NCI-H526 (cell line): Measurements from ENCODE around the gene CRY2.
"Not testable (repeated sequence)": the region's sequence is repeated elsewhere in the genome, so short reads cannot be mapped to it uniquely, and the experiment has no call there.

ENCODE experiments used
- DNase-seq, 2 experiments: peaks; one replicate each; lab custom pipeline; 2025; lab: John Stamatoyannopoulos, UW

Gene CRY2

GRCh38 chr11:45899448-45900174, 52.3 kb downstream of the CRY2 start:
- DNase-seq = peak; percentile 44 to 87

DNA sequence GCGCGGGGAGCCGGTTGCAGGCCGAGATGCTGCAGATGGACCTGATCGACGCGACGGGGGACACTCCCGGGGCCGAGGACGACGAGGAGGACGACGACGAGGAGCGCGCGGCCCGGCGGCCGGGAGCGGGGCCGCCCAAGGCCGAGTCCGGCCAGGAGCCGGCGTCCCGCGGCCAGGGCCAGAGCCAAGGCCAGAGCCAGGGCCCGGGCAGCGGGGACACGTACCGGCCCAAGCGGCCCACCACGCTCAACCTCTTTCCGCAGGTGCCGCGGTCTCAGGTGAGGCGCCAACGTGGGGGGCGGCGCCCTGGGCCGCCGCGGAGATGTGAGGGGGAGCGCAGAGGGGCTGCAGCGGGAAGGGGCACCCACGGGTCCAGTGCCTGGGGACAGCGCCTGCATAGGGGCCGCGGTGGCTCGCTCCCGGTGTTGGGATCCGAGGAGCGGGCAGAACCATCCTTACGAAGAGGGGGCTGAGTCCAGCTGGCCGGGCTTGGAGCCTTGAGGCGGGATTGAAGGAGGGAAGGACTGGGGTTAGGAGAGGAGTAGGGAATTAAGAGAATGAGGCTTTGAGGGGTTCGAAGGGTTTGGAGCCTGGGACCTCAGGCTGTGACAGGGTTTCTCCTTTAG, 53.0 kb downstream of the CRY2 start:
- not testable (repeated sequence) for DNase-seq

DNA sequence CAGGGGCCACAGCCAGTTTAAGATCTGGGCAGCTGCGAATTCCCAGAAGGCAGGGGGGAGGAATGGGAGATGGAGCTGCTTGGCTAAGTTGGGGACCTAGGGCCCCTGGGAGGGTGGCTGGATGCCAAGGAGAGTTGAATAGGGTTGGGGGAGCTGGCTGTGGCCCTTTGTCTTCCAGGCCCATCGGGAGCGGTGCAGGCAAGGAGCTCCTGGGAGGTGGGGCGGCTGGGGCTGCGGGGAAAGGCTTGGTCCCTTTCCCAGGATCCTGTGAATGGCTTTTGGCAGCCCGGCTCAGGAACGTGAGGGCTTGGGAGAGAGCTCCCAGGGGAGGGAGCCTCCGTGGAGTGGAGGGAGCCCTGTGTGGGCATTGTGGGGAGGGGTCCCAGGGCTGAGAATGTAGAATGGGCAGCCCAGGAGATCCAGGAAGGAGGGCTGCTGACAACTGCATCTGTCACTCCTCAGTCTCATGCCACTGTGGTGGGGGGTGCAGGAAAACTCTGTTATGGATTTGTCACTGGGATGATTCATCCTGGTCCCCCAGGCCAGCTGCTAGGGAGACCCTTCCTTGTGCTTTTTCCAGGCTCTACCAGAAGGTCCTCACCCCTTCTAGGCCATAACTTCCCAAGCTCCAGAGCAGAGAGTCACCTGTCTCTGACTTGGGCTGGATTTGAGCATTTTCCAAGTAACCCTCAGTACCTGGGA, 53.8 kb downstream of the CRY2 start:
- no peak for DNase-seq

GRCh38 chr11:45901626-45902025, 54.4 kb downstream of the CRY2 start:
- no peak for DNase-seq

DNA sequence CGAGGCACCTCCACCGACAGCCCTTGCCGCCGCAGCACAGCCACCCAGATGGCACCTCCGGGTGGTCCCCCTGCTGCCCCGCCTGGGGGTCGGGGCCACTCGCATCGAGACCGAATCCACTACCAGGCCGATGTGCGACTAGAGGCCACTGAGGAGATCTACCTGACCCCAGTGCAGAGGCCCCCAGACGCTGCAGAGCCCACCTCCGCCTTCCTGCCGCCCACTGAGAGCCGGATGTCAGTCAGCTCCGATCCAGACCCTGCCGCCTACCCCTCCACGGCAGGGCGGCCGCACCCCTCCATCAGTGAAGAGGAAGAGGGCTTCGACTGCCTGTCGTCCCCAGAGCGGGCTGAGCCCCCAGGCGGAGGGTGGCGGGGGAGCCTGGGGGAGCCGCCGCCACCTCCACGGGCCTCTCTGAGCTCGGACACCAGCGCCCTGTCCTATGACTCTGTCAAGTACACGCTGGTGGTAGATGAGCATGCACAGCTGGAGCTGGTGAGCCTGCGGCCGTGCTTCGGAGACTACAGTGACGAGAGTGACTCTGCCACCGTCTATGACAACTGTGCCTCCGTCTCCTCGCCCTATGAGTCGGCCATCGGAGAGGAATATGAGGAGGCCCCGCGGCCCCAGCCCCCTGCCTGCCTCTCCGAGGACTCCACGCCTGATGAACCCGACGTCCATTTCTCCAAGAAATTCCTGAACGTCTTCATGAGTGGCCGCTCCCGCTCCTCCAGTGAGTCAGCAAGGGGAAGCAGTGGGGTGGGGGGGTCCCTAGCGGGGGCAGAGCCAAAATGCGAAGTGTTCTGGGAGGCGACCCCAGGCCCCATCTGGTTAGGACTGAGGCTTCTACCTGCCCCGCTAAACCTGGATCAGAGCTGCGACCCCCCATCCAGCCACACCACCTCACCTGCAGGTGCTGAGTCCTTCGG, 55.4 kb downstream of the CRY2 start:
- no peak for DNase-seq

- no peak for DNase-seq
Measured at GRCh38 chr11:45904309-45904915, 57.1 kb downstream of the CRY2 start.

GRCh38 chr11:45905095-45905494, 57.8 kb downstream of the CRY2 start:
- no peak for DNase-seq

DNA sequence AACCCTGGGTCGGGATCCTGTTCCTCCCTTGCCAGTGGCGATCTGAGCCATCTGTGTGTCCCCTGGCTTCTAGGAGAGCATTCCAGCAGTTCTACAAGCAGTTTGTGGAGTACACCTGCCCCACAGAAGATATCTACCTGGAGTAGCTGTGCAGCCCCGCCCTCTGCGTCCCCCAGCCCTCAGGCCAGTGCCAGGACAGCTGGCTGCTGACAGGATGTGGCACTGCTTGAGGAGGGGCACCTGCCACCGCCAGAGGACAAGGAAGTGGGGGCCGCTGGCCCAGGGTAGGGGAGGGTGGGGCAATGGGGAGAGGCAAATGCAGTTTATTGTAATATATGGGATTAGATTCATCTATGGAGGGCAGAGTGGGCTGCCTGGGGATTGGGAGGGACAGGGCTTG, 58.3 kb downstream of the CRY2 start:
- DNase-seq = not testable (repeated sequence)

- no peak for DNase-seq
Measured at GRCh38 chr11:45906096-45906682, 58.9 kb downstream of the CRY2 start.

DNA sequence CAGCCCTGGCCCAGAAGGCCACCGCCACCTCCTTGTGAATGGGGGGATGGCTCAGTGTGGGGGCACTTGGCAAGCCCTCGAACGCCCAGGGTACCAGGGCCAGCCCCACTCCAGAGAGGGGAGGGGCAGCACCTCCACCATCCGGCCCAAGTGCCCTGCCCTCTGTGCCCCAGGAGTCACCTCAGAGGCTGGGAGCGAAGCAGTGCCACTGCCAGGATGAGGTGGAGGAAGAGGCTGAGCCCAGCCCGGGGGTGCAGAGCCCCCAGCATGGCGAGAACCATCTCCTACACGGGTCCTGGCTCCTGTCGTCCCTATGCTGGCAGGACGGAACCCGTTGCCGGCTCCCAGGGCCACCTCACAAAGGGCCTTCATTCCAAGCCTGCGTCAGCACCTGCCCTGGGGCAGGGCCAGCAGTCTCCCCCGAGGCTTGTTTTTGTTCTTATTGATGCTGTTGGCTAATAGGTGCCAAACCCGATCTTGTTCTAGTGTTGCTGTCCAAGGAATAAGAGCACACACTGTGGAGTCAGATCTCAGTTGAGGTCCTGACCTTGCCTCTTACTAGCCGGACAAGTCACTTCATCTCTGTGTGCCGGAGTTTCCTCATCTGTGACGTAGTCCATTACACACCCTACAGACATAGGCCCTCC, 59.8 kb downstream of the CRY2 start, which contains the start of gene FREY1:
Gene FREY1 (minus strand): TSS at position 307 of the 647 bp plus-strand sequence. CDS start 26 bp downstream, at position 281.
- DNase-seq = no peak

DNA sequence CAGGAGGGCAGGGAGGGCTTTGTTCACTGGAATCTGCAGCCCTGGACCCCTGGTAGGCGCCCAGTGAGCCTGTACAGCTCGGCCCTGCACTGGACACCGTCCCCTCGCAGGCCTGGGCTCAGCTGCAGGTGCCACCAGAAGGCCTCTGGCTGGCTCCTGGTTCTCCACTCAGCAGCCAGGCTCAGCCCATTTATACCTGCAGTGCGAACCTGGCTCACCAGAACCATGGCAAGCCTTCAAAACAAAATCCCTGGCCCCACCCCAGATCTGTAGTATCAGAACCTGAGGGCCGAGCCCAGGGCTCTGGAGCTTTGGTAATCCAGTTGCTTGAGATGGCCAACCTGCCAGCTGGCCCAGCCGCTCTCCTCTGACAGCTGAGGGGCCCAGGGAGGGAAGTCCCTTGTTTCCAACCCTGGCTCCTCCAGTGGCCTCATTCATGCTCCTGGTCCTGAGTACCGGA, 60.7 kb downstream of the CRY2 start:
- DNase-seq = no peak

DNA sequence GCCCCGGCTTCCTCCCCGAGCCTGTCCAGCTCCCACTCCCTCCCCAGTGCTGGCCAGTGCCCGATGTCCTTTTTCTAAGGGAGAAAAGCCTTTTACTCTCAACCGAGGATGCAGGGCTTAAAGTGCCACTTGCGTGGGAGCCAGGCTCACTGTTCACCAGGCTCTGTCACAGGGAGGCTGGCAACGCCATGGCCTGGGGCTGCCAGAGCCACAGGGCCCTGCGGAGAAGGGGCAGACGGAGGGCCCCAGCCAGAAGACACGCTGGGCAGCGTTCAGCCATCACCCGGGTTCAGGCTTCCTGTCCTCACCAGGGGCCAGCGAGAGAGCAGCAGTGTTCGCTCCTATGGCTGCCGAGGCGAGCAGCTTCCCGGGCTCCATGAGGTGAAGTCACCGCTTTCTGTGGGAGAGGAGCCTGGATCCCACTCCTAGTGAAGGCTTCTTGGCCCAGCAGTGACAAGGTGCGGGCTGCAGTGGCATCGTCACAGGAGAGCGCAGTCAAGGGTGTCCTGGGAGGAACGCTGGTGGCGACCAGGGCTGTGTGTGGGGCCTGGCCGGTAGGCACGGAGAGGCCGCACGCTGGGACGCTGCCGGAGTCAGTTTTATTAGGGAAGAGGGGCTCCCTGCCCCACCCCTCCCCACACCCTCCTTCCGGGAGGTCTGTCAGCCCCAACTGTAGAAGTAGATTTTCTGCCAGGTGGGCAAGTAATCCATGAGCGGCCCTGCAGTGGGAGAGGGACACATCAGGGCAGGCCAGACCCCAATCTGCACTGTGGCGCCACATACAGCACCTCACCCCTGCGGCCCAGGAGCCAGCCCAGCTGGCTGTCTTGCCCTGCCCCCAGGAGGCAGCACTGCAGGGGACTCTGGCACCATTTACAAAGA, 62.6 kb downstream of the CRY2 start:
- DNase-seq = no peak

GRCh38 chr11:45910623-45911022, 63.3 kb downstream of the CRY2 start:
- DNase-seq = no peak

DNA sequence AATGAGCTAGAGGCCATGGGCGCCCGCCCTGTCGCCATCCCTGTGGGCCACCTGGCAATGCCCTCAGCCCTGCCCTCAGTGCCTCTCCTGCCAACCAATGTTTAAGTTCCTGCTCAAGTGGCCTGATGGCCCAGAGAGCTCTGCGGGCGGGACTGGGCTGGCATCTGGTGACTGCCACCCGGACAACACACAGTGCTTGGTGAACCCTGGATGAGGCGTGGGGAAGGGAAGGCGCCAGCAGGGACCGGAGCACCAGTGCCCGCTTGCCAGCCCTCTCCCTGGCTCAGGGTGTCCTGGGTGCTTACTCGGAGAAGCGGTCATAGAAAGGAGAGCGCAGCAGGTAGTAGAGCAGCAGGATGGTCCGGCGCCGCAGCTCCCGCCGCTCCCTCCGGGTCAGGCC, 66.2 kb downstream of the CRY2 start:
- no peak for DNase-seq

- no peak for DNase-seq
Measured at GRCh38 chr11:45913942-45914635, 66.8 kb downstream of the CRY2 start.

DNA sequence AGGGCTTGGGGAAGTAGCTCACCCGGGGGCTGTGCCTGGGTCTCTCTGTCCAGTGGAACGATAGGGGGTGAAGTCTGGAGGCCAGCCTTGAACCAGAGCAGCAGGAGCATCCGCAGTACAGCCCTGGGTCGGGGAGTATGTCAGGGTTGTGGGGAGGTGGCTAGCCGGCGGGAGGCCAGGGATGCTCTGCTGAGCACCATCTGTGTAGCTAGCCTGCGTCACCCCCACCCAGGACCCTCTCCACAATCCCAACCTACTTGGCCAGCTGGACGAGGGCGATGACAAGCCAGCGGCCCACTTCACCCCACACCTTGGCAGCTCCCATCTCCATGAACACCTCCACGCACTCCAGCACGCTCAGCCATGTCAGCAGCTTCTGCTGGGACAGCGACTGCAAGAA, 68.2 kb downstream of the CRY2 start:
- no peak for DNase-seq

- peak in 1 of 2 experiments; percentile 38 for DNase-seq
Measured at GRCh38 chr11:45917286-45917622, 70.0 kb downstream of the CRY2 start.

GRCh38 chr11:45917623-45918330, 70.5 kb downstream of the CRY2 start, which contains the start of gene PEX16:
Gene PEX16, minus strand, starts transcription at chr11:45917877. Its CDS starts 66 bp downstream, at chr11:45917811.
- peak; percentile 98 to 99 for DNase-seq
